Measurements from ENCODE around the gene LRRC15.

LRRC15 gene

GRCh38 chr3:194326192-194326967, 43.2 kb downstream of the LRRC15 start:
- Histone ChIP-seq H3K36me3 (ENCODE audit: control insufficient read depth in 1 of 2, insufficient read depth in 2 of 2, low read length in 2 of 2) (no peaks in the 10 kb centered on the region), H2BK120ac (ENCODE audit: insufficient read depth, low read length, poor library complexity) (no peak overlapping the region), H3K27me3 (ENCODE audit: insufficient read depth, low read length) (no peaks in the 10 kb centered on the region), H3K27ac (ENCODE audit: low read depth, low read length) (no peak overlapping the region), H4K8ac (ENCODE audit: low read depth, low read length) (no peak overlapping the region), H3K9me3 (ENCODE audit: insufficient read depth, low read depth, low read length) (peaks cover 22% of the 10 kb centered on the region), H3K4me3 (ENCODE audit: low read depth, low read length) (peak overlapping the region; percentile 23), H3K4me2 (ENCODE audit: low read length) (no peak overlapping the region), H3K4me1 (ENCODE audit: control insufficient read depth in 1 of 2, insufficient read depth in 2 of 2, low read length in 2 of 2) (peaks cover 5 to 20% of the 10 kb centered on the region in 2 experiments), H3K79me2 (ENCODE audit: control insufficient read depth, insufficient read depth, low read length, poor library complexity) (no peaks in the 10 kb centered on the region), H4K12ac (ENCODE audit: low read depth, low read length) (no peak overlapping the region), H3K4ac (ENCODE audit: low read depth, low read length) (no peak overlapping the region), H3K23ac (ENCODE audit: low read length) (peak overlapping the region; percentile 47), H4K91ac (ENCODE audit: low read depth, low read length) (no peak overlapping the region), H3K9ac (ENCODE audit: low read length) (no peak overlapping the region), H2AFZ (ENCODE audit: insufficient read depth, low read length, poor library complexity) (no peak overlapping the region), H2BK5ac (ENCODE audit: low read depth, low read length, poor library complexity) (no peak overlapping the region), H2BK12ac (ENCODE audit: low read length) (no peak overlapping the region), H3K18ac (ENCODE audit: low read length) (no peak overlapping the region), H2AK5ac (ENCODE audit: low read length) (no peak overlapping the region), H3K14ac (ENCODE audit: low read length) (no peak overlapping the region), H3K79me1 (ENCODE audit: low read length) (no peaks in the 10 kb centered on the region)
- peak; percentile 48 to 58 for DNase-seq
- WGBS (ENCODE audit: extremely low coverage, insufficient coverage, insufficient read length): no CpG with 5 or more reads among the region's 15 CpGs

DNA sequence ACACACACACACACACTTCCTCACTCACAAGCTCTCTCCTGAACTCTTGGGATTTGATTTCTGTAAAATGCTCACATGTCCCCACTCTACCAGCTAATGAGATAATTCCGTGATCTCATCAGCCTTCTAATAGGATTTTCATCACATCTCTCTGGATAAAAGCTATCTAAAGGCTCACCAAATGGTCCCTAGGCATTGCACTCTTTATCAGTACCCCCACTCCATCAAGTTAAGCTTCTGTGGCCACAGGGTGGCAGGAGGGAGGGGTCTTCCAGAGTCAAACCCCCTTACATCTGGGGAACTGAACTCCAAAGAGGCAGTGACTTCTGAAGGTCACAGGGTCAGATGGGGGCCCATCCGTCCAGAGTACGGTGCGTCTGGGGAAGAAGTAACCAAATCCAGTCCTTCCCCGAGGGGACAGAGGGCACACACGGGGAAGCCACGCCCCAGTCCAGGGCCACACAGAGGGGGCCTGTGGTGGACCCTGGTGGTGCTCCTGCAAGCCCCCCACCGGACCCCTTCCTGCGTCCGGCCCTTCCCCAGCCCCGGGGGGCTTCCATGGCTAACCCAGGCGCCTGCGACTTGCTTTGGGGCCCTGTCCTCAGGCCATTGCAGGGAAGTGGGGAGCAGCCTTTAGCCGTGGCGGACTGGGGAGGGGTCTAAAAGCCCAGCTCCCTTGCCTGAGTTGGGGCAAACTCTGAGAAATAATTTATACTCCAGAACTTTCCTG, 44.0 kb downstream of the LRRC15 start:
- Histone ChIP-seq H3K36me3 (ENCODE audit: control insufficient read depth in 1 of 2, insufficient read depth in 2 of 2, low read length in 2 of 2) (no peaks in the 10 kb centered on the region), H3K4ac (ENCODE audit: low read depth, low read length) (no peak overlapping the region), H3K14ac (ENCODE audit: low read length) (no peak overlapping the region), H3K4me3 (ENCODE audit: low read depth, low read length) (no peak overlapping the region), H4K12ac (ENCODE audit: low read depth, low read length) (no peak overlapping the region), H2BK12ac (ENCODE audit: low read length) (no peak overlapping the region), H2BK5ac (ENCODE audit: low read depth, low read length, poor library complexity) (no peak overlapping the region), H2BK120ac (ENCODE audit: insufficient read depth, low read length, poor library complexity) (no peak overlapping the region), H4K8ac (ENCODE audit: low read depth, low read length) (no peak overlapping the region), H2AFZ (ENCODE audit: insufficient read depth, low read length, poor library complexity) (no peak overlapping the region), H4K91ac (ENCODE audit: low read depth, low read length) (no peak overlapping the region), H3K4me2 (ENCODE audit: low read length) (no peak overlapping the region), H3K23ac (ENCODE audit: low read length) (no peak overlapping the region), H3K79me2 (ENCODE audit: control insufficient read depth, insufficient read depth, low read length, poor library complexity) (no peaks in the 10 kb centered on the region), H3K18ac (ENCODE audit: low read length) (no peak overlapping the region), H3K27ac (ENCODE audit: low read depth, low read length) (no peak overlapping the region), H3K27me3 (ENCODE audit: insufficient read depth, low read length) (no peaks in the 10 kb centered on the region), H3K79me1 (ENCODE audit: low read length) (no peaks in the 10 kb centered on the region), H3K9me3 (ENCODE audit: insufficient read depth, low read depth, low read length) (peaks cover 22% of the 10 kb centered on the region), H3K4me1 (ENCODE audit: control insufficient read depth in 1 of 2, insufficient read depth in 2 of 2, low read length in 2 of 2) (peaks cover 5 to 20% of the 10 kb centered on the region in 2 experiments), H3K9ac (ENCODE audit: low read length) (no peak overlapping the region), H2AK5ac (ENCODE audit: low read length) (no peak overlapping the region)
- WGBS (ENCODE audit: extremely low coverage, insufficient coverage, insufficient read length): no CpG with 5 or more reads among the region's 15 CpGs
- no peak for DNase-seq

DNA sequence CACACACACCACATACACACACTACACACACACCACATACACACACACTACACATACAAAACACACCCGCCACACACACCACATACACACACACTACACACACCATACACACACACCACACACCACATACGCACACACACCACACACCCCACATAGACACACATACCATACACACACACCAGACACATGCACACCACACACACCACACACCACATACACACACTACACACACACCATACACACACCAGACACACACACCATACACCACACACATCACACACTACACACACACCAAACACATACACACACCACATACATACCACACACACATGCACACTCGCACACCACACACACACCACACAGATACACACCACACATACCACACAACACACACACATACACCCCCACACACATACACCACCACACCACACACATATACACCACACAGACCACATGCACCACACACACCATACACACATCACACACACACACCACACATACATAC, 44.7 kb downstream of the LRRC15 start:
- Histone ChIP-seq H2BK5ac (ENCODE audit: low read depth, low read length, poor library complexity) (no peak overlapping the region), H2BK12ac (ENCODE audit: low read length) (no peak overlapping the region), H4K12ac (ENCODE audit: low read depth, low read length) (no peak overlapping the region), H3K4ac (ENCODE audit: low read depth, low read length) (no peak overlapping the region), H3K18ac (ENCODE audit: low read length) (no peak overlapping the region), H2BK120ac (ENCODE audit: insufficient read depth, low read length, poor library complexity) (no peak overlapping the region), H3K79me1 (ENCODE audit: low read length) (no peaks in the 10 kb centered on the region), H2AK5ac (ENCODE audit: low read length) (no peak overlapping the region), H3K4me2 (ENCODE audit: low read length) (no peak overlapping the region), H3K27ac (ENCODE audit: low read depth, low read length) (no peak overlapping the region), H3K4me3 (ENCODE audit: low read depth, low read length) (peak overlapping the region; percentile 65), H3K9me3 (ENCODE audit: insufficient read depth, low read depth, low read length) (peaks cover 24% of the 10 kb centered on the region), H3K4me1 (ENCODE audit: control insufficient read depth in 1 of 2, insufficient read depth in 2 of 2, low read length in 2 of 2) (peaks cover 5 to 20% of the 10 kb centered on the region in 2 experiments), H2AFZ (ENCODE audit: insufficient read depth, low read length, poor library complexity) (no peak overlapping the region), H3K9ac (ENCODE audit: low read length) (peak overlapping the region; percentile 38), H3K27me3 (ENCODE audit: insufficient read depth, low read length) (no peaks in the 10 kb centered on the region), H3K23ac (ENCODE audit: low read length) (peak overlapping the region; percentile 62), H4K8ac (ENCODE audit: low read depth, low read length) (no peak overlapping the region), H4K91ac (ENCODE audit: low read depth, low read length) (no peak overlapping the region), H3K79me2 (ENCODE audit: control insufficient read depth, insufficient read depth, low read length, poor library complexity) (no peaks in the 10 kb centered on the region), H3K36me3 (ENCODE audit: control insufficient read depth in 1 of 2, insufficient read depth in 2 of 2, low read length in 2 of 2) (no peaks in the 10 kb centered on the region), H3K14ac (ENCODE audit: low read length) (no peak overlapping the region)
- no peak for DNase-seq
- WGBS (ENCODE audit: extremely low coverage, insufficient coverage, insufficient read length): 100% methylated on average over 1 of the region's 3 CpGs

GRCh38 chr3:194323785-194324735, 45.5 kb downstream of the LRRC15 start:
- Histone ChIP-seq H3K27ac (ENCODE audit: low read depth, low read length) (no peak overlapping the region), H3K4me2 (ENCODE audit: low read length) (peak overlapping the region; percentile 52), H3K4me1 (ENCODE audit: control insufficient read depth in 1 of 2, insufficient read depth in 2 of 2, low read length in 2 of 2) (peaks cover 5 to 20% of the 10 kb centered on the region in 2 experiments), H3K9ac (ENCODE audit: low read length) (no peak overlapping the region), H3K4me3 (ENCODE audit: low read depth, low read length) (peak overlapping the region; percentile 21), H3K18ac (ENCODE audit: low read length) (no peak overlapping the region), H3K27me3 (ENCODE audit: insufficient read depth, low read length) (no peaks in the 10 kb centered on the region), H3K23ac (ENCODE audit: low read length) (no peak overlapping the region), H2AK5ac (ENCODE audit: low read length) (no peak overlapping the region), H3K9me3 (ENCODE audit: insufficient read depth, low read depth, low read length) (peaks cover 28% of the 10 kb centered on the region), H2BK5ac (ENCODE audit: low read depth, low read length, poor library complexity) (no peak overlapping the region), H3K4ac (ENCODE audit: low read depth, low read length) (no peak overlapping the region), H3K79me2 (ENCODE audit: control insufficient read depth, insufficient read depth, low read length, poor library complexity) (no peaks in the 10 kb centered on the region), H2BK120ac (ENCODE audit: insufficient read depth, low read length, poor library complexity) (no peak overlapping the region), H3K14ac (ENCODE audit: low read length) (no peak overlapping the region), H2AFZ (ENCODE audit: insufficient read depth, low read length, poor library complexity) (no peak overlapping the region), H3K36me3 (ENCODE audit: control insufficient read depth in 1 of 2, insufficient read depth in 2 of 2, low read length in 2 of 2) (no peaks in the 10 kb centered on the region), H2BK12ac (ENCODE audit: low read length) (no peak overlapping the region), H4K12ac (ENCODE audit: low read depth, low read length) (no peak overlapping the region), H3K79me1 (ENCODE audit: low read length) (no peaks in the 10 kb centered on the region), H4K91ac (ENCODE audit: low read depth, low read length) (no peak overlapping the region), H4K8ac (ENCODE audit: low read depth, low read length) (no peak overlapping the region)
- peak; percentile 59 to 67 for DNase-seq
- no CpG with 5 or more reads among the region's 39 CpGs for WGBS (ENCODE audit: extremely low coverage, insufficient coverage, insufficient read length)

Measured in trophoblast cell (in vitro differentiated cells and primary cell).